Effector memory CD8-positive, alpha-beta T cell (primary cell): ENCODE results near the gene OR5D14.

Source experiments
- ATAC-seq: fragments of 150-1000 bp; cut with Tn5 transposase; replicated peaks from 2 replicates; pipeline ENCODE4 v1.10.0; 2021; ENCODE audit warnings: mild to moderate bottlenecking, moderate library complexity
- DNase-seq, 3 experiments: peaks; one replicate each; pipeline ENCODE4 v3.0.0; 2021
- H3K27ac Mint-ChIP-seq, 2 donors: one replicate each; pipeline ENCODE4 v1.8.0; 2022; ENCODE audit warnings: mild to moderate bottlenecking in 2 of 2, mixed read lengths in 2 of 2, moderate library complexity in 2 of 2
- H3K27me3 Mint-ChIP-seq, 2 donors: one replicate each; pipeline ENCODE4 v1.8.0; 2022; ENCODE audit warnings: mixed read lengths in 2 of 2
- H3K36me3 Mint-ChIP-seq: one replicate; pipeline ENCODE4 v1.8.0; 2022; ENCODE audit warnings: mild to moderate bottlenecking, moderate library complexity, mixed read lengths; ENCODE audit not compliant: insufficient read depth
- H3K4me1 Mint-ChIP-seq, 2 donors: one replicate each; pipeline ENCODE4 v1.8.0; 2022; ENCODE audit warnings: low read depth in 2 of 2, mixed read lengths in 2 of 2
- H3K4me3 Mint-ChIP-seq, 2 donors: one replicate each; pipeline ENCODE4 v1.8.0; 2022; ENCODE audit warnings: mild to moderate bottlenecking in 2 of 2, mixed read lengths in 2 of 2, moderate library complexity in 2 of 2
- H3K9me3 Mint-ChIP-seq, 2 donors: one replicate each; pipeline ENCODE4 v1.8.0; 2022; ENCODE audit warnings: mixed read lengths in 2 of 2
- total RNA-seq, 9 experiments: gene quantifications; one replicate each; lab custom pipeline; 2026; lab: John Stamatoyannopoulos, UW

OR5D14 gene
- total RNA-seq = 0 reads per million in 9 experiments

- Mint-ChIP-seq H3K9me3 (peaks cover 14 to 20% of the 10 kb centered on the region in 2 donors), H3K4me1 (no peaks in the 10 kb centered on the region), H3K4me3 (no peak within 1 kb of the TSS), H3K27me3 (no peaks in the 10 kb centered on the region), H3K27ac (no peak within 1 kb of the TSS), H3K36me3 (no peaks in the 10 kb centered on the region)
- DNase-seq (no peak), ATAC-seq (no peak)
Measured at GRCh38 chr11:55795256-55795655, at the start of gene OR5D14. OR5D14 (plus strand) TSS chr11:55795556; CDS start chr11:55795556, 0 bp downstream.

DNA sequence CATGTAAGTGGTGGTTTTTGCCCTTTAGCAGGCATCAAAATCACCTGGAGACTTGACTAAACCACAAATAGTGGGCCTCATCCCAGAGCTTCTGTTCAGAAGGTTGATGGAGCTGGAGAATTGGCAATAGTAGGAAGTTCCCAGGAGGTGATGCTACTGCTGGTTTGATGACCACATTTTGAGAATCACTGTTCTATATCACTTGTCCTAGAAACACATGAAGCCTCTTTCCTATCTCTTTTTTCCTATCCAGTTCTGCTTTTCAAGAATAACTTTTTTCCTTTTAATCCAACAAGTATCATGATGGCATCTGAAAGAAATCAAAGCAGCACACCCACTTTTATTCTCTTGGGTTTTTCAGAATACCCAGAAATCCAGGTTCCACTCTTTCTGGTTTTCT, 22.2 kb upstream of the OR5D14 start, which contains the start of gene OR5D13:
TSS of gene OR5D13 (plus strand) at position 301 of the 400 bp plus-strand sequence. CDS start at position 301, 0 bp downstream.
- H3K4me1 Mint-ChIP-seq = no peaks in the 10 kb centered on the region
- H3K27me3 Mint-ChIP-seq = no peaks in the 10 kb centered on the region
- H3K4me3 Mint-ChIP-seq = no peak within 1 kb of the TSS
- ATAC-seq (no peak), DNase-seq (no peak)
- no peak within 1 kb of the TSS for H3K27ac Mint-ChIP-seq
- no peaks in the 10 kb centered on the region for H3K36me3 Mint-ChIP-seq
- peaks cover 6 to 16% of the 10 kb centered on the region in 2 donors for H3K9me3 Mint-ChIP-seq

DNA sequence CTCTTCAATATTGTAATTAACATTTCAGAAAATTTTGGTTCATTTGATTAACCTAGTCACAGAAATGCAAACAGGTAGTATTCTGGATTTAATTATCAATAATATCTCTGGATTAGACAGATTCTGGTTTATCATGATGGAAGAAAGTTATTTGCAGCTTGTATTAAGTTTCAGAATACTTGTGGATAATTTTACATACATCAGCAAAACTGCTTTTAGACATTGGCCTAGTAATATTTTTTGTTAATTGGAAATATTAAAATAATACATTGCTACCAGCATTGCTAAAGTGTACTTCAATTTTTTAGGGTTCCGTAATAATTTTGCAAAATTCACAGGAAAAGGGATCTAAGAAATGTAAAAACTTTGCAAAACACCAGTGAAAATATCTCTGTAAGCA, 3.8 kb upstream of the OR5D14 start:
- DNase-seq (no peak), ATAC-seq (no peak)
- H3K4me1 Mint-ChIP-seq = no peaks in the 10 kb centered on the region
- H3K9me3 Mint-ChIP-seq = peaks cover 7 to 22% of the 10 kb centered on the region in 2 donors
- H3K27me3 Mint-ChIP-seq = no peaks in the 10 kb centered on the region
- no peak overlapping the region for H3K27ac Mint-ChIP-seq
- no peaks in the 10 kb centered on the region for H3K36me3 Mint-ChIP-seq
- H3K4me3 Mint-ChIP-seq = no peak overlapping the region

DNA sequence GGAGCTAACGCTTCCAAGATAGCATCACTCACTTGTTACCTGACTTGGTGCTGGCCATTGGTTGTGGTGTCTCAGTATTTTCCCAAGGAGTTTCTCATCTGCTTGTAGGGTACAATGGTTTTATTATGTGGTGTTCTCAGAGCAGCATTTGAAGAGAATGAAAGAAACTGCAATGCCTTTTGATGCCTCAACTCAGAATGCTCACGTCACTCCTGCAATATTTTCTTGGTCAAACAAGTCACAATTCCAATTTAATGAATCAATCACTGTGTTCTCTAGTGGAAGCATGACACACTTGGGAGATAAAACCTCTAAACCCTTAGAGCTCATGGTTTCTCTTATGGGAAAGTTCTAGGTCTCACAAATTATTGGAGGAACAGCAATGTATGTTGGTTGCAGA, 2.0 kb upstream of the OR5D14 start:
- ATAC-seq = no peak
- no peak overlapping the region for H3K27ac Mint-ChIP-seq
- peaks cover 1 to 12% of the 10 kb centered on the region in 2 donors for H3K9me3 Mint-ChIP-seq
- DNase-seq = no peak
- no peaks in the 10 kb centered on the region for H3K4me1 Mint-ChIP-seq
- H3K27me3 Mint-ChIP-seq = no peaks in the 10 kb centered on the region
- H3K4me3 Mint-ChIP-seq = no peak overlapping the region
- H3K36me3 Mint-ChIP-seq = no peaks in the 10 kb centered on the region

GRCh38 chr11:55806248-55806647, 10.9 kb downstream of the OR5D14 start:
- Mint-ChIP-seq H3K9me3 (peaks cover 1 to 35% of the 10 kb centered on the region in 2 donors), H3K27me3 (no peaks in the 10 kb centered on the region), H3K27ac (no peak overlapping the region), H3K4me3 (no peak overlapping the region), H3K4me1 (no peaks in the 10 kb centered on the region), H3K36me3 (no peaks in the 10 kb centered on the region)
- DNase-seq (no peak), ATAC-seq (no peak)

- peaks cover 7 to 28% of the 10 kb centered on the region in 2 donors for H3K9me3 Mint-ChIP-seq
- DNase-seq = no peak
- peaks cover 4% of the 10 kb centered on the region for H3K36me3 Mint-ChIP-seq
- no peak within 1 kb of the TSS for H3K27ac Mint-ChIP-seq
- no peak within 1 kb of the TSS for H3K4me3 Mint-ChIP-seq
- no peaks in the 10 kb centered on the region for H3K4me1 Mint-ChIP-seq
- ATAC-seq = no peak
- no peaks in the 10 kb centered on the region for H3K27me3 Mint-ChIP-seq
Measured at GRCh38 chr11:55811067-55811466, 15.7 kb downstream of the OR5D14 start, which contains the start of gene OR5L1. OR5L1 (plus strand) TSS chr11:55811367; CDS start chr11:55811467, 100 bp downstream.

GRCh38 chr11:55819330-55819729, 24.0 kb downstream of the OR5D14 start, which contains the start of gene OR5D18:
OR5D18 (plus strand) TSS chr11:55819630; CDS start chr11:55819630, 0 bp downstream.
- H3K27ac Mint-ChIP-seq = no peak within 1 kb of the TSS

DNA sequence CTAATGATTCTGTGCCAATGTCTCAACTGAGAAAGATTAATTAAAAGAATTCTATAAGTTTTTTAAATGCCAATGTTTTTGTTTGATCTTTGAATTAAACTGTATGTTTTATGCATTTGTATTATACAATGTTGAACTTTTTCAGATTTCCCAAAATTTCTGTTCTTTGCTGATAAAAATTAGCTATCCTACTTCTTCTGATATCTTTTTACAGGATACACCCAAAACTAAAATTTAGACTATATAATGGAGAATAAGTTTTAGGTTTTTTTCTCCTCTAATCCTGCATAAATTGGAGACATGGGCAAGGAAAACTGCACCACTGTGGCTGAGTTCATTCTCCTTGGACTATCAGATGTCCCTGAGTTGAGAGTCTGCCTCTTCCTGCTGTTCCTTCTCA, 31.6 kb downstream of the OR5D14 start, which contains the start of gene OR5L2:
TSS of gene OR5L2 (plus strand) at position 301 of the 400 bp plus-strand sequence. CDS start at position 301, 0 bp downstream.
- no peaks in the 10 kb centered on the region for H3K4me1 Mint-ChIP-seq
- H3K9me3 Mint-ChIP-seq = peaks cover 0 to 19% of the 10 kb centered on the region in 2 donors
- ATAC-seq (no peak), DNase-seq (no peak)
- no peak within 1 kb of the TSS for H3K27ac Mint-ChIP-seq
- H3K27me3 Mint-ChIP-seq = no peaks in the 10 kb centered on the region
- H3K36me3 Mint-ChIP-seq = no peaks in the 10 kb centered on the region
- no peak within 1 kb of the TSS for H3K4me3 Mint-ChIP-seq

More at GRCh38 chr11:55819330-55819729, 24.0 kb downstream of the OR5D14 start, which contains the start of gene OR5D18:
- Mint-ChIP-seq H3K27me3 (no peaks in the 10 kb centered on the region), H3K36me3 (no peaks in the 10 kb centered on the region), H3K4me3 (no peak within 1 kb of the TSS), H3K4me1 (no peaks in the 10 kb centered on the region), H3K9me3 (peaks cover 13 to 15% of the 10 kb centered on the region in 2 donors)
- ATAC-seq = no peak
- no peak for DNase-seq

DNA sequence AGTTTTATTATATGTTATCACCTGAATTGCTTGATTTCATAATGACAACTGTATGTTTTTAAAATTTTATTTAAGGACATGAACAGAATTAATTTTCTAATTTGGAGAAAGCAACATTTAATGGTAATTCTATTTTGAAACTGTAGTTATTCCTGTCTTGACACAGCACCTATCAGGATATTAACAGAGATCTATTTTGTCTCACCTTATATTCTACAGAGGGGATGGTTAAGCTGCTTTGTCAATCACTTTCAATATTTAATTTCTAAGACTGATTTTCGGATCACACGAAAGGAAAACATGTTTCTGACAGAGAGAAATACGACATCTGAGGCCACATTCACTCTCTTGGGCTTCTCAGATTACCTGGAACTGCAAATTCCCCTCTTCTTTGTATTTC, 43.1 kb downstream of the OR5D14 start, which contains the start of gene OR5D16:
TSS of gene OR5D16 (plus strand) at position 301 of the 400 bp plus-strand sequence. CDS start at position 301, 0 bp downstream.
- Mint-ChIP-seq H3K27me3 (no peaks in the 10 kb centered on the region), H3K4me3 (no peak within 1 kb of the TSS), H3K27ac (no peak within 1 kb of the TSS), H3K4me1 (no peaks in the 10 kb centered on the region), H3K9me3 (peaks cover 6 to 10% of the 10 kb centered on the region in 2 donors), H3K36me3 (no peaks in the 10 kb centered on the region)
- DNase-seq = no peak
- ATAC-seq = no peak
